Measurements from ENCODE around the gene RECK.

DNA sequence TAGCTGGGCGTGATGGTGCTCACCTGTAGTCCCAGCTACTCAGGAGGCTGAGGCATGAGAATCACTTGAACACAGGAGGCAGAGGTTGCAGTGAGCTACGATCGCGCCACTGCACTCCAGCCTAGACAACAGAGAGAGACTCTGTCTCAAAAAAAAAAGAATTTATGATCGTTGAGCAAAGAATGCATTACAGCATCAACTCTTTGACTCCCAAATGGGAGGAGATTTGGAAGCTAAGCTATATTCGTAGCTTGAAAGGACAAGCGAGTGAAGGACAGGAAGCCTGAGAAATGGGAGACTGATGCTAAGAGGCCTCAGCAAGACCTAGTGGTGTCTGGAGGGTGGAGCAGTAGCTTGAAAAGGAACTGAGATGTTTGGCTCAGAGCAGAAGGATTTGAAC is 122.2 kb downstream of the RECK start:
- TF ChIP-seq, protein P1, sequence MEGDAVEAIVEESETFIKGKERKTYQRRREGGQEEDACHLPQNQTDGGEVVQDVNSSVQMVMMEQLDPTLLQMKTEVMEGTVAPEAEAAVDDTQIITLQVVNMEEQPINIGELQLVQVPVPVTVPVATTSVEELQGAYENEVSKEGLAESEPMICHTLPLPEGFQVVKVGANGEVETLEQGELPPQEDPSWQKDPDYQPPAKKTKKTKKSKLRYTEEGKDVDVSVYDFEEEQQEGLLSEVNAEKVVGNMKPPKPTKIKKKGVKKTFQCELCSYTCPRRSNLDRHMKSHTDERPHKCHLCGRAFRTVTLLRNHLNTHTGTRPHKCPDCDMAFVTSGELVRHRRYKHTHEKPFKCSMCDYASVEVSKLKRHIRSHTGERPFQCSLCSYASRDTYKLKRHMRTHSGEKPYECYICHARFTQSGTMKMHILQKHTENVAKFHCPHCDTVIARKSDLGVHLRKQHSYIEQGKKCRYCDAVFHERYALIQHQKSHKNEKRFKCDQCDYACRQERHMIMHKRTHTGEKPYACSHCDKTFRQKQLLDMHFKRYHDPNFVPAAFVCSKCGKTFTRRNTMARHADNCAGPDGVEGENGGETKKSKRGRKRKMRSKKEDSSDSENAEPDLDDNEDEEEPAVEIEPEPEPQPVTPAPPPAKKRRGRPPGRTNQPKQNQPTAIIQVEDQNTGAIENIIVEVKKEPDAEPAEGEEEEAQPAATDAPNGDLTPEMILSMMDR (IDR thresholded peaks at IDR 0.05), result no peak
- no peak for TF ChIP-seq ZFX (IDR thresholded peaks at IDR 0.05; ENCODE audit: borderline replicate concordance)
